Liver (tissue), 9 donors: ENCODE measurements around the gene ZMPSTE24. TPM values are rescaled to one million over a fixed set of nuclear protein-coding genes. Genes with fewer than 3 reads are reported as not detected.

ENCODE experiments used
- DNase-seq: peaks from one replicate; pipeline ENCODE4 v3.0.0-alpha.2; 2017; ENCODE audit warnings: low spot score
- H3K27ac ChIP-seq, 2 donors: one replicate each; pipeline ENCODE4 v1.7.0; 2013; ENCODE audit warnings: inconsistent platforms in 2 of 2, low read length in 2 of 2, control low read depth in 1 of 2, low read depth in 1 of 2, mild to moderate bottlenecking in 1 of 2
- H3K27me3 ChIP-seq, 4 donors: one replicate each; pipeline versions ENCODE4 v1.6.1 to v1.7.0; 2013; ENCODE audit warnings: low read length in 3 of 4, inconsistent platforms in 1 of 4, mild to moderate bottlenecking in 1 of 4, moderate library complexity in 1 of 4; ENCODE audit not compliant: control insufficient read depth in 4 of 4, insufficient read depth in 4 of 4
- H3K36me3 ChIP-seq, 4 donors: one replicate each; pipeline versions ENCODE4 v1.6.1 to v1.7.0; 2013; ENCODE audit warnings: low read length in 3 of 4, mild to moderate bottlenecking in 3 of 4, low read depth in 1 of 4, moderate library complexity in 1 of 4; ENCODE audit not compliant: control insufficient read depth in 4 of 4, insufficient read depth in 3 of 4
- H3K4me1 ChIP-seq, 4 donors: one replicate each; pipeline versions ENCODE4 v1.6.1 to v1.7.0; 2013; ENCODE audit warnings: low read length in 3 of 4, mild to moderate bottlenecking in 3 of 4, moderate library complexity in 1 of 4; ENCODE audit not compliant: control insufficient read depth in 4 of 4, insufficient read depth in 4 of 4
- H3K4me3 ChIP-seq, 3 donors: one replicate each; pipeline versions ENCODE4 v1.6.1 to v1.7.0; 2013; ENCODE audit warnings: low read length in 3 of 3, control low read depth in 1 of 3, low read depth in 1 of 3, mild to moderate bottlenecking in 1 of 3
- H3K9ac ChIP-seq, 2 donors: one replicate each; pipeline ENCODE4 v1.7.0; 2013; ENCODE audit warnings: low read length in 2 of 2, mild to moderate bottlenecking in 2 of 2, moderate library complexity in 2 of 2, control low read depth in 1 of 2, low read depth in 1 of 2
- H3K9me3 ChIP-seq, 4 donors: one replicate each; pipeline versions ENCODE4 v1.6.1 to v1.7.0; 2013; ENCODE audit warnings: low read length in 3 of 4; ENCODE audit not compliant: control insufficient read depth in 4 of 4
- EGR1 ChIP-seq, 2 donors: IDR thresholded peaks; 2 replicates each; pipeline ENCODE4 v1.6.1; 2016 to 2018; ENCODE audit warnings: antibody characterized with exemption in 2 of 2, low read depth in 2 of 2
- FOXA1 ChIP-seq: IDR thresholded peaks from 2 replicates; pipeline ENCODE4 v1.6.1; 2016; ENCODE audit warnings: antibody characterized with exemption
- GABPA ChIP-seq, 2 donors: IDR thresholded peaks in 1 of 2; conservative IDR thresholded peaks in 1 of 2; 2 replicates each; pipeline ENCODE4 v1.6.1; 2016; ENCODE audit warnings: antibody characterized with exemption in 2 of 2, mild to moderate bottlenecking in 1 of 2, moderate library complexity in 1 of 2
- HNF4A ChIP-seq, 2 donors: conservative IDR thresholded peaks; 2 replicates each; pipeline ENCODE4 v1.6.1; 2016; ENCODE audit warnings: antibody characterized with exemption in 2 of 2, mild to moderate bottlenecking in 2 of 2
- HNF4G ChIP-seq: IDR thresholded peaks from 2 replicates; pipeline ENCODE4 v1.6.1; 2016; ENCODE audit warnings: antibody characterized with exemption
- JUND ChIP-seq, 2 donors: IDR thresholded peaks; 2 replicates each; pipeline ENCODE4 v1.6.1; 2016; ENCODE audit warnings: antibody characterized with exemption in 2 of 2
- NR2F2 ChIP-seq: IDR thresholded peaks from 2 replicates; pipeline ENCODE4 v1.6.1; 2016; ENCODE audit warnings: antibody characterized with exemption
- RAD21 ChIP-seq, 2 donors: IDR thresholded peaks; 2 replicates each; pipeline ENCODE4 v1.6.1; 2016; ENCODE audit warnings: antibody characterized with exemption in 2 of 2, mild to moderate bottlenecking in 2 of 2
- RXRA ChIP-seq, 2 donors: IDR thresholded peaks; 2 replicates each; pipeline ENCODE4 v1.6.1; 2017 to 2018; ENCODE audit warnings: antibody characterized with exemption in 2 of 2, mild to moderate bottlenecking in 1 of 2
- SP1 ChIP-seq: IDR thresholded peaks from 2 replicates; pipeline ENCODE4 v1.6.1; 2018; ENCODE audit warnings: antibody characterized with exemption, mild to moderate bottlenecking
- TAF1 ChIP-seq: conservative IDR thresholded peaks from 2 replicates; pipeline ENCODE4 v1.6.1; 2016; ENCODE audit warnings: antibody characterized with exemption, mild to moderate bottlenecking
- YY1 ChIP-seq: IDR thresholded peaks from 2 replicates; pipeline ENCODE4 v1.6.1; 2016; ENCODE audit warnings: antibody characterized with exemption, mild to moderate bottlenecking
- WGBS: extraction: QIAGEN DNeasy Blood & Tissue Kit; methylation state at CpG from one replicate; pipeline ENCODE4 v1.1.7; 2013; 5-methylcytosine and 5-hydroxymethylcytosine counted together
- polyA plus RNA-seq, 2 donors: library from polyadenylated mRNA; stranded (reverse) in 1 of 2; unstranded in 1 of 2; fragments of 200-250 nt in 1 of 2; fragments of >200 nt in 1 of 2; fragmentation: Nextera tagmentation in 1 of 2; extraction: Ambion mirVana in 1 of 2; gene quantifications; one replicate each; pipeline versions ENCODE4 v1.2.1 to v1.2.3, GENCODE V29; 2013 to 2015
- total RNA-seq, 2 donors: library from RNA; depleted of rRNA; stranded (reverse); fragments of >200 nt; gene quantifications; one replicate each; pipeline ENCODE4 v1.2.3, GENCODE V29; 2014
- TF ChIP-seq, protein P1 (sequence below): IDR thresholded peaks from 2 replicates; pipeline ENCODE4 v1.6.1; 2016; ENCODE audit warnings: antibody characterized with exemption
- TF ChIP-seq, protein P2 (sequence below): IDR thresholded peaks from 2 replicates; pipeline ENCODE4 v1.6.1; 2016; ENCODE audit warnings: antibody characterized with exemption, mild to moderate bottlenecking
- TF ChIP-seq, protein P3 (sequence below): fragments of 150-350 bp; IDR thresholded peaks from 2 replicates; pipeline ENCODE4 v1.5.1; 2017; ENCODE audit warnings: improper control_type of control experiment, low read depth, low read length; ENCODE audit not compliant: missing input control
- TF ChIP-seq, protein P4 (sequence below): IDR thresholded peaks from 2 replicates; pipeline ENCODE4 v1.6.1; 2016; ENCODE audit warnings: antibody characterized with exemption
- donor health status: healthy.
- donor health status: healthy.
- donor health status: healthy.
- donor health status: healthy.
- donor health status: healthy.

The ZMPSTE24 gene
- total and polyA plus RNA-seq, 4 donors, result 17.3 to 40.1 (median 22.6) TPM

DNA sequence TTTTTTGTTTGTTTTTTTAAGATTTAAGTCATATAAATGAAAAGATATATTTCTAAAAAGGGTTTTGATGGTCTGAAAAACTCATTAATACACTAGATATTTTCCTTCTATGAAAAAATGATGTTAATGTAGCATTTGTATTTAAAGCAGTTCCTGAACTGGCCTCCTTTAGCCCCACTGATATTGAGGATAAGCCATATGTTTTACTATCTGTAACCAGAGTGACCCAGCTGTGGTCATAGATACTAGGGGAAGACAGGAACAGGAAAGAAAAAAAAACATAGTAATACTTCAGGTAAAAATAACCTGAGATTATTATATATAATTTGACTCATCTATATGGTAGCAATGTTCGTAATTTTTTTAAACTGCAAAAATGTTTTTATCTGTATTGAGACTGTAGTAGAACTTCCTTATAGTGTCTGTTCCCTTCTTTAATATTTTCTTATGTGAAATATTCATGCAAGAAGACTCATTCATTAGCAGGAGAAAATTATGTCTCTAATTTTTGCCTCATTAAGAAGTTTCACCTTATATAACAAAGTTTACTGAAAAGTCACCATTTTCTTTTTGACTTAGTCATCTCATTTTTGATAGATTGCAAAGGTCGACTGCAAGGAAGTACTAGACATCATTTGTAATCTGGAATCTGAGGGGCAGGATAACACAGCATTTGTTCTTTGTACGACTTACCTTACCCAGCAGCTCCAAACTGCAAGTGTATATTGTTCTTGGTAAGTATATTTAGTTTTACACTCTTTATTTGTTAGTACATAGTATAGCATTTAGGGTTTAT is 35.9 kb upstream of the ZMPSTE24 start:
- H3K4me1 ChIP-seq, result no peaks in the 10 kb centered on the region
- 84% methylated on average over 3 of the region's 3 CpGs for WGBS
- TF ChIP-seq YY1 (no peak), HNF4G (no peak), TAF1 (no peak), FOXA1 (no peak), HNF4A (conservative IDR thresholded peaks at IDR 0.05) (no peak), EGR1 (IDR thresholded peaks at IDR 0.05; ENCODE audit: low read depth in 2 of 2) (no peak)
- TF ChIP-seq, protein P1, sequence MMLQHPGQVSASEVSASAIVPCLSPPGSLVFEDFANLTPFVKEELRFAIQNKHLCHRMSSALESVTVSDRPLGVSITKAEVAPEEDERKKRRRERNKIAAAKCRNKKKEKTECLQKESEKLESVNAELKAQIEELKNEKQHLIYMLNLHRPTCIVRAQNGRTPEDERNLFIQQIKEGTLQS, result no peak
- TF ChIP-seq, protein P2, sequence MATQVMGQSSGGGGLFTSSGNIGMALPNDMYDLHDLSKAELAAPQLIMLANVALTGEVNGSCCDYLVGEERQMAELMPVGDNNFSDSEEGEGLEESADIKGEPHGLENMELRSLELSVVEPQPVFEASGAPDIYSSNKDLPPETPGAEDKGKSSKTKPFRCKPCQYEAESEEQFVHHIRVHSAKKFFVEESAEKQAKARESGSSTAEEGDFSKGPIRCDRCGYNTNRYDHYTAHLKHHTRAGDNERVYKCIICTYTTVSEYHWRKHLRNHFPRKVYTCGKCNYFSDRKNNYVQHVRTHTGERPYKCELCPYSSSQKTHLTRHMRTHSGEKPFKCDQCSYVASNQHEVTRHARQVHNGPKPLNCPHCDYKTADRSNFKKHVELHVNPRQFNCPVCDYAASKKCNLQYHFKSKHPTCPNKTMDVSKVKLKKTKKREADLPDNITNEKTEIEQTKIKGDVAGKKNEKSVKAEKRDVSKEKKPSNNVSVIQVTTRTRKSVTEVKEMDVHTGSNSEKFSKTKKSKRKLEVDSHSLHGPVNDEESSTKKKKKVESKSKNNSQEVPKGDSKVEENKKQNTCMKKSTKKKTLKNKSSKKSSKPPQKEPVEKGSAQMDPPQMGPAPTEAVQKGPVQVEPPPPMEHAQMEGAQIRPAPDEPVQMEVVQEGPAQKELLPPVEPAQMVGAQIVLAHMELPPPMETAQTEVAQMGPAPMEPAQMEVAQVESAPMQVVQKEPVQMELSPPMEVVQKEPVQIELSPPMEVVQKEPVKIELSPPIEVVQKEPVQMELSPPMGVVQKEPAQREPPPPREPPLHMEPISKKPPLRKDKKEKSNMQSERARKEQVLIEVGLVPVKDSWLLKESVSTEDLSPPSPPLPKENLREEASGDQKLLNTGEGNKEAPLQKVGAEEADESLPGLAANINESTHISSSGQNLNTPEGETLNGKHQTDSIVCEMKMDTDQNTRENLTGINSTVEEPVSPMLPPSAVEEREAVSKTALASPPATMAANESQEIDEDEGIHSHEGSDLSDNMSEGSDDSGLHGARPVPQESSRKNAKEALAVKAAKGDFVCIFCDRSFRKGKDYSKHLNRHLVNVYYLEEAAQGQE, result no peak
- TF ChIP-seq, protein P3, sequence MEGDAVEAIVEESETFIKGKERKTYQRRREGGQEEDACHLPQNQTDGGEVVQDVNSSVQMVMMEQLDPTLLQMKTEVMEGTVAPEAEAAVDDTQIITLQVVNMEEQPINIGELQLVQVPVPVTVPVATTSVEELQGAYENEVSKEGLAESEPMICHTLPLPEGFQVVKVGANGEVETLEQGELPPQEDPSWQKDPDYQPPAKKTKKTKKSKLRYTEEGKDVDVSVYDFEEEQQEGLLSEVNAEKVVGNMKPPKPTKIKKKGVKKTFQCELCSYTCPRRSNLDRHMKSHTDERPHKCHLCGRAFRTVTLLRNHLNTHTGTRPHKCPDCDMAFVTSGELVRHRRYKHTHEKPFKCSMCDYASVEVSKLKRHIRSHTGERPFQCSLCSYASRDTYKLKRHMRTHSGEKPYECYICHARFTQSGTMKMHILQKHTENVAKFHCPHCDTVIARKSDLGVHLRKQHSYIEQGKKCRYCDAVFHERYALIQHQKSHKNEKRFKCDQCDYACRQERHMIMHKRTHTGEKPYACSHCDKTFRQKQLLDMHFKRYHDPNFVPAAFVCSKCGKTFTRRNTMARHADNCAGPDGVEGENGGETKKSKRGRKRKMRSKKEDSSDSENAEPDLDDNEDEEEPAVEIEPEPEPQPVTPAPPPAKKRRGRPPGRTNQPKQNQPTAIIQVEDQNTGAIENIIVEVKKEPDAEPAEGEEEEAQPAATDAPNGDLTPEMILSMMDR, result no peak
- TF ChIP-seq, protein P4, sequence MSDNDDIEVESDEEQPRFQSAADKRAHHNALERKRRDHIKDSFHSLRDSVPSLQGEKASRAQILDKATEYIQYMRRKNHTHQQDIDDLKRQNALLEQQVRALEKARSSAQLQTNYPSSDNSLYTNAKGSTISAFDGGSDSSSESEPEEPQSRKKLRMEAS, result no peak

DNA sequence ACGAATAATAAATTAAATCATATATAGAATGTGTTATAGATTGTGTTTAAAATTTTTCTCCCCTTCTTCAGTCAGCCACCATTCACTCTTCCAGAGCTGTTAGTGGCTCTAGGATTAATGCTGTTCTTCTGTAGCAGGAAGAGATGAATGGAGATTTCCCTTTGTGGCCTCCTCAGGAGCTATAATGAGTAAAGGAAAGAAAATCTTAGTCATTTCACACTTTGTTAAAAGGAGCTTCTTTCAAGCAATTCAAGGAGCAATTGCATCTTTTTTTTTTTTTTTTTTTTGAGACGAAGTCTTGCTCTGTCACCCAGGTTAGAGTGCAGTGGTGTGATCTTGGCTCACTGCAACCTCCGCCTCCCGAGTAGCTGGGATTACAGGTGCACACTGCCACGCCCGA is 34.0 kb upstream of the ZMPSTE24 start:
- 96% methylated on average over 6 of the region's 6 CpGs for WGBS
- no peaks in the 10 kb centered on the region for H3K4me1 ChIP-seq
- no peaks in the 10 kb centered on the region for H3K9me3 ChIP-seq
- TF ChIP-seq HNF4A (conservative IDR thresholded peaks at IDR 0.05) (no peak), EGR1 (IDR thresholded peaks at IDR 0.05; ENCODE audit: low read depth in 2 of 2) (no peak), GABPA (IDR thresholded peaks at IDR 0.05 in 1 of 2, conservative IDR thresholded peaks at IDR 0.05 in 1 of 2) (no peak), NR2F2 (no peak), FOXA1 (no peak), RXRA (IDR thresholded peaks at IDR 0.05) (no peak), JUND (IDR thresholded peaks at IDR 0.05) (no peak), SP1 (no peak), HNF4G (no peak), RAD21 (IDR thresholded peaks at IDR 0.05) (no peak), TAF1 (no peak)
- TF ChIP-seq, protein P3, result no peak
- TF ChIP-seq, protein P2, result no peak
- TF ChIP-seq, protein P4, result no peak
- TF ChIP-seq, protein P1, result no peak
- no peak overlapping the region for H3K9ac ChIP-seq
- DNase-seq, result no peak
- H3K27ac ChIP-seq, result no peak overlapping the region
- peaks cover 0 to 15% (median 7%) of the 10 kb centered on the region in 4 donors for H3K36me3 ChIP-seq
- no peak overlapping the region for H3K4me3 ChIP-seq
- no peaks in the 10 kb centered on the region for H3K27me3 ChIP-seq

More for the DNA sequence above, 35.9 kb upstream of the ZMPSTE24 start:
- no peak overlapping the region for H3K27ac ChIP-seq
- no peaks in the 10 kb centered on the region for H3K27me3 ChIP-seq
- H3K36me3 ChIP-seq, result peaks cover 0 to 15% (median 5%) of the 10 kb centered on the region in 4 donors
- no peak for DNase-seq
- H3K9ac ChIP-seq, result no peak overlapping the region
- H3K4me3 ChIP-seq, result no peak overlapping the region
- H3K9me3 ChIP-seq, result no peaks in the 10 kb centered on the region
